NB4 (cell line): Measurements from ENCODE around the gene NDUFAF8.

Source experiments
- MYC ChIP-seq: IDR thresholded peaks from 2 replicates; pipeline ENCODE4 v1.6.1; 2011; ENCODE audit warnings: low read depth, low read length
- POLR2A ChIP-seq: IDR thresholded peaks from 2 replicates; pipeline ENCODE4 v1.6.1; 2011; ENCODE audit warnings: mild to moderate bottlenecking; ENCODE audit not compliant: insufficient read length; ENCODE audit errors: extremely low read depth
- TF ChIP-seq, protein P1 (sequence below): IDR thresholded peaks from one replicate; pipeline ENCODE4 v1.5.1; 2012; ENCODE audit warnings: low read depth, low read length

DNA sequence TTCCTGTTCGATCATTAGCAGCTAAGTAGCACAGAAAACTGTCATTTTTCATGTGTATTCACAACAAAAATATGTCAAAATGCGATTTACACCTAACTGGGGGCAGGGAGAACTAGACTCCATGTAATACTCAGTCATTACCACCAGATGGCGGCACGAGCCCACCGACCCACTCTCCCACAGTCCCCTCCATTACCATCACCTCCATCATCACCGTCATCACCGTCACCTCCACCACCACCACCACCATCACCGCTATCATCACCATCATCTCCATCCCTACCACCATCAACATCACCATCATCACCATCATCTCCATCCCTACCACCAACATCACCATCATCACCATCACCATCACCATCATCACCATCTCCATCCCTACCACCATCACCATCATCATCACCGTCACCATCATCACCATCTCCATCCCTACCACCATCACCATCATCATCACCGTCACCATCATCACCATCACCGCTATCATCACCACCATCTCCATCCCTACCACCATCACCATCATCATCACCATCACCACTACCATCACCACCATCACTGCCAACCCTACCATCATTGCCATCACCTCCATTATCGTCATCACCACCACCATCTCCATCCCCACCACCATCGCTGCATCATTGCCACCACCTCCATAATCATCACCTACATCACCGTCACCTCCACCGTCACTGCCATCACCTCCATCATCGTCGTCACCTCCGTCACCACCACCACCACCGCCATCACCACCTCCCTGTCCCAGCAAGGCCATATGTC lies 14.4 kb downstream of the NDUFAF8 start:
- TF ChIP-seq, protein P1, sequence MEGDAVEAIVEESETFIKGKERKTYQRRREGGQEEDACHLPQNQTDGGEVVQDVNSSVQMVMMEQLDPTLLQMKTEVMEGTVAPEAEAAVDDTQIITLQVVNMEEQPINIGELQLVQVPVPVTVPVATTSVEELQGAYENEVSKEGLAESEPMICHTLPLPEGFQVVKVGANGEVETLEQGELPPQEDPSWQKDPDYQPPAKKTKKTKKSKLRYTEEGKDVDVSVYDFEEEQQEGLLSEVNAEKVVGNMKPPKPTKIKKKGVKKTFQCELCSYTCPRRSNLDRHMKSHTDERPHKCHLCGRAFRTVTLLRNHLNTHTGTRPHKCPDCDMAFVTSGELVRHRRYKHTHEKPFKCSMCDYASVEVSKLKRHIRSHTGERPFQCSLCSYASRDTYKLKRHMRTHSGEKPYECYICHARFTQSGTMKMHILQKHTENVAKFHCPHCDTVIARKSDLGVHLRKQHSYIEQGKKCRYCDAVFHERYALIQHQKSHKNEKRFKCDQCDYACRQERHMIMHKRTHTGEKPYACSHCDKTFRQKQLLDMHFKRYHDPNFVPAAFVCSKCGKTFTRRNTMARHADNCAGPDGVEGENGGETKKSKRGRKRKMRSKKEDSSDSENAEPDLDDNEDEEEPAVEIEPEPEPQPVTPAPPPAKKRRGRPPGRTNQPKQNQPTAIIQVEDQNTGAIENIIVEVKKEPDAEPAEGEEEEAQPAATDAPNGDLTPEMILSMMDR = peak; percentile 26
- TF ChIP-seq POLR2A = no peak
- no peak for TF ChIP-seq MYC
